ENCODE measurements around the gene STAMBP. TPM values are rescaled to one million over a fixed set of nuclear protein-coding genes. Genes with fewer than 3 reads are reported as not detected.

Gene STAMBP
- total and polyA plus RNA-seq, 4 donors, result 10.2 to 27.1 (median 15.9) TPM

DNA sequence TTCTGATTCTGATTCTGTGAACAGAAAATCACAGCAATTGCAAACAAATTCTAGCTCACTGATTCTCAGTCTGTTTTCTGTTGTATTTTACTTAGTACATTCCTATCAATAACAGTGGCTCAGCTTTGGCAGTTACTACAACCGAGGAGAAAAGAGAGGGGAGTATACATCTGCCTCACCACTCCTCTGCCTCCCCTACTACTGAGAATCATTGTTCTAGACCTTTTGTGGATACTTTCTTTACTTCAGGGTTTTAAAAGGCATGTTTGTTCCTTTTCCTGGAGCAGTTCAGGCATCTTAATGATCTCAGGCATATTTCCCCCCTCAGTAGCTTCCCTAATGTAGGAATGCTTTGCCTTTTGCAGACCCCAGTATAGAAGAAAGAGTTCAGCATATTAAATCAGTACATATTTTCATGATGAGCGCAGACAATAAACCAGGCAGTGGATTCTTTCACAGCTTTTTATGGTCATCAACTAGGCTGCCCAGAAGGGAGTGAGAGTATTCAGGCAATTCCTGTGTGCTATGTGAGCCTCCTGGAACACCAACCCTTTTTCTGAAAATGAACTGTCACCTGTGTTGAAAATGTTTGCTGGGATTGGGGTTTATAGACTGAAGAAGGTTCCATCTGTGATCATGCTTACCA, 10.3 kb downstream of the STAMBP start:
- no peak overlapping the region for H3K4me3 ChIP-seq (ENCODE audit: low read depth in 1 of 3, low read length in 3 of 3)
- peaks cover 0 to 9% (median 3%) of the 10 kb centered on the region in 4 donors for H3K4me1 ChIP-seq (ENCODE audit: control insufficient read depth in 4 of 4, insufficient read depth in 4 of 4, low read length in 3 of 4)
- no peak for DNase-seq (ENCODE audit: low spot score)
- no peak for TF ChIP-seq YY1 (IDR thresholded peaks at IDR 0.05)
- no peak for TF ChIP-seq EGR1 (IDR thresholded peaks at IDR 0.05; ENCODE audit: low read depth in 2 of 2)
- no peak for TF ChIP-seq RAD21 (IDR thresholded peaks at IDR 0.05)
- TF ChIP-seq HNF4G (IDR thresholded peaks at IDR 0.05), result no peak
- no peak for TF ChIP-seq ZBTB33 (IDR thresholded peaks at IDR 0.05)
- no peak for TF ChIP-seq HNF4A (conservative IDR thresholded peaks at IDR 0.05)
- WGBS, result 84% methylated on average over 2 of the region's 2 CpGs
- H3K9ac ChIP-seq (ENCODE audit: low read depth in 1 of 2, low read length in 2 of 2), result no peak overlapping the region
- H3K9me3 ChIP-seq (ENCODE audit: control insufficient read depth in 4 of 4, low read length in 3 of 4), result no peaks in the 10 kb centered on the region
- peaks cover 0 to 10% (median 3%) of the 10 kb centered on the region in 4 donors for H3K36me3 ChIP-seq (ENCODE audit: control insufficient read depth in 4 of 4, insufficient read depth in 3 of 4, low read depth in 1 of 4, low read length in 3 of 4)
- H3K27me3 ChIP-seq (ENCODE audit: control insufficient read depth in 4 of 4, insufficient read depth in 4 of 4, low read length in 3 of 4), result no peaks in the 10 kb centered on the region
- H3K27ac ChIP-seq (ENCODE audit: low read depth in 1 of 2, low read length in 2 of 2), result no peak overlapping the region

DNA sequence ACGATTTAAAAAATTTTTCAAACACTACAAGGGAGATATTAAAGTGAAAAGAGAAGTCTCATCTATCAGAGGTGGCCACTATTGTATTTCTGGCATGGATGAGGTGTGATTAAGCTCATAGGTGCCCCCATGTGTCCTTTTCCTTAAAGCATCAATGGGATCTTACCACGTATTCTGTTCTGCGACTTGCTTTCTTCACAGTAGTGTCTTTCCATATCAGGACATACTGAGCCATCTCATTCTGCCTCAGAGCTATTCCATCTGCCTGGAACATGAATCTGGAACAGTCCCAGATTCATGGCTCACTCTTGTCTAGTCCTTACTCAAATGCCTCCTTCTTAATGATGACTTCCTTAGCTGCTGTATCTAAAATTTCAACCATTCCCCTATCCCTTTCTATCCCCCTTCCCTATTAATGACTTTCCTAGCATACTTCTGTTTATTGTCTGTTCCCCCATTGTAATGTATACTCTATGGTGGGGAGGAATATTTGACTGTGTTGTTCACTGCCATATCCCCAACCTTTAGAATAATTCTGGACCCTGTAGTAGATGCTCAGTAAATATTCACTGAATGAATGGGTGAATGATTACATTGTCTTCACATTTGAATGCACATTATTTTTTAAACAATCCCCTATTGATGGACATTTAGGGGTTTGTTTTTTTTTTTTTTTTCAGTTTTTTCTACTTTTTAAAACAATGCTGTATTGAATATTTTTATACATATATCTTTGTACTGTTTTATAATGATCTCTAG, 11.1 kb downstream of the STAMBP start:
- Histone ChIP-seq H3K27ac (ENCODE audit: low read depth in 1 of 2, low read length in 2 of 2) (no peak overlapping the region), H3K9ac (ENCODE audit: low read depth in 1 of 2, low read length in 2 of 2) (peak overlapping the region in 1 of 2 donors; percentile 27), H3K4me1 (ENCODE audit: control insufficient read depth in 4 of 4, insufficient read depth in 4 of 4, low read length in 3 of 4) (peaks cover 0 to 9% (median 3%) of the 10 kb centered on the region in 4 donors), H3K9me3 (ENCODE audit: control insufficient read depth in 4 of 4, low read length in 3 of 4) (no peaks in the 10 kb centered on the region), H3K4me3 (ENCODE audit: low read depth in 1 of 3, low read length in 3 of 3) (no peak overlapping the region), H3K27me3 (ENCODE audit: control insufficient read depth in 4 of 4, insufficient read depth in 4 of 4, low read length in 3 of 4) (no peaks in the 10 kb centered on the region), H3K36me3 (ENCODE audit: control insufficient read depth in 4 of 4, insufficient read depth in 3 of 4, low read depth in 1 of 4, low read length in 3 of 4) (peaks cover 0 to 11% (median 3%) of the 10 kb centered on the region in 4 donors)
- no peak for DNase-seq (ENCODE audit: low spot score)
- 85% methylated on average over 3 of the region's 3 CpGs for WGBS
- TF ChIP-seq FOXA1 (IDR thresholded peaks at IDR 0.05) (no peak), RXRA (IDR thresholded peaks at IDR 0.05) (no peak), JUND (IDR thresholded peaks at IDR 0.05) (no peak), TAF1 (conservative IDR thresholded peaks at IDR 0.05) (no peak), GABPA (IDR thresholded peaks at IDR 0.05 in 1 of 2, conservative IDR thresholded peaks at IDR 0.05 in 1 of 2) (no peak), FOXA2 (IDR thresholded peaks at IDR 0.05) (no peak), EGR1 (IDR thresholded peaks at IDR 0.05; ENCODE audit: low read depth in 2 of 2) (no peak), YY1 (IDR thresholded peaks at IDR 0.05) (no peak), HNF4G (IDR thresholded peaks at IDR 0.05) (no peak), RAD21 (IDR thresholded peaks at IDR 0.05) (no peak), REST (IDR thresholded peaks at IDR 0.05) (no peak), MAX (IDR thresholded peaks at IDR 0.05) (no peak)
- TF ChIP-seq, protein P1, sequence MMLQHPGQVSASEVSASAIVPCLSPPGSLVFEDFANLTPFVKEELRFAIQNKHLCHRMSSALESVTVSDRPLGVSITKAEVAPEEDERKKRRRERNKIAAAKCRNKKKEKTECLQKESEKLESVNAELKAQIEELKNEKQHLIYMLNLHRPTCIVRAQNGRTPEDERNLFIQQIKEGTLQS (IDR thresholded peaks at IDR 0.05), result no peak
